Hypothalamus (tissue), 51 donors: ENCODE data around the gene KPNA4.

Experiments used
- DNase-seq, 51 donors: peaks; one replicate each; lab custom pipeline; 2025; lab: John Stamatoyannopoulos, UW

Gene KPNA4

DNA sequence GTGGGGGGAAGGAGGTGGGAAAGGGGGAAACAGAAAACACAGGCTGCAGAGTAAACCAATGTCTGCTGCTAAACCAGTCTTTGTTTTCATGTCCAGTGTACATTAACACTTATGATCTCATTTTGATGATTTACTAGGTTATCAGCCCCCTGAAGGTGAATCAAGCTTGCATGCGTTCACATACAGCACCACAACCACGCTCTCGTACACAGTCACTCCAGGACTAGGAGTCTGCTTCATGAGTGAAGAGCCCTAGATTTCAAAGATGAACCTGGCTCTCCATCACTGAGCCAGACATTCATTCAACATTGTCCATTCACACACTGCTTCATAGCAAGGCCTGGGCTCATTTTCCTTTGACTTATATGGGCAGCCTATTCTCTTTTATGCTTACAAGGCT, 64.0 kb downstream of the KPNA4 start:
- no peak for DNase-seq

DNA sequence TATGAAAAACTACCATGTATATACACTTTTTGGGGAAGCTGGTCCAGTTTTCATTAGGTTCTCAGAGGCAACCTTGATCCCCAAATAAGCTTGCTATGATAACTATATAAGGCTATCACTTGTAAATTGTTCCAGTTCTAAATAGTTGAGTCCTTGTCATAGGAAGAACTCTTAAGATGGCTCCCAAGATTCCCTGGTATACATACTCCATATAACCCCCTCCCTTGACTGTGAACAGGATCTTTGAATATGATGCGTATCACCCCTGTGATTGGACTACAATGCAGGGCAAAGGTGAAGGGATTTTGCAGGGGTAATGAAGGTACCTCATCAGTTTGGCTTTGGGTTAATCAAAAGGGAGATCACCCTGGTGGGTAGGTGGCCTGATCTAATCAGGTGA, 67.2 kb downstream of the KPNA4 start:
- no peak for DNase-seq

GRCh38 chr3:160490166-160490565, 75.2 kb downstream of the KPNA4 start:
- DNase-seq, result no peak

- peak in 1 of 51 donors; percentile 11 for DNase-seq
Observed at GRCh38 chr3:160486459-160486869, 78.9 kb downstream of the KPNA4 start.

- DNase-seq, result no peak
Observed at GRCh38 chr3:160482796-160483195, 82.6 kb downstream of the KPNA4 start.

DNA sequence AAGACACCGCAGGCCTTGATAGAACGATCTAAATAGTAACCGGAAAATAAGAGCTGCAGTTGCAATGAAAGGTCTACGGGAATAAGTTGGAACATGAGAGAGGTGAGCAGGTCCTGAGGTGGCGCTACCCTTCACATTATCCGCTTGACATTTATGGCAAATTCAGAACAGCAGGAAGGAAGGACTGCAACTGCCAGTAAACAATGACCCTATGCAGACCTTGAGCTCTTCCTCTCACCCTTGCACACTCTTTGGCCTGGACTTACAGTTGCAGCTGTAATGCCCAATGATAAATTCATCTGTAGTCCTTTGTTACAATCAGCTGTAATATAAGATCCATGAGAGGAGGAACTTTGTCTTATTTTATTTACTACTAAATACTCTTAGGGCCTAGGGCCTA, 83.5 kb downstream of the KPNA4 start:
- DNase-seq, result no peak

GRCh38 chr3:160480931-160481330, 84.4 kb downstream of the KPNA4 start:
- DNase-seq, result no peak

DNA sequence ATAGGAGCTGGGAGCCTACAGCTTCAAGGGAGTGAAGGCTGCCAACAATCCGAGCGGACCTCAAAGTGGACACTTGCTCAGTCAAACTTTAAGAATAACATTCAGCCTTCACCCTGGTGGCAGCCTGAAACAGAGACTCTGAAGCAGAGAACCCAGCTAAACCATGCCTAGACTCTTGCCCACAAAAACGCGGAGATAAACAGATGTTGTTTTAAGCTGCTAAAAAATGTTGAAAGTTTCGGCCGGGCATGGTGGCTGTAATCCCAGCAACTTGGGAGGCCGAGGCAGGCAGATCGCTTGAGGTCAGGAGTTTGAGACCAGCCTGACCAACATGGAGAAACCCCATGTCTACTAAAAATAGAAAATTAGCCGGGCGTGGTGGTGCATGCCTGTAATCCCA, 86.0 kb downstream of the KPNA4 start:
- DNase-seq, result no peak

DNA sequence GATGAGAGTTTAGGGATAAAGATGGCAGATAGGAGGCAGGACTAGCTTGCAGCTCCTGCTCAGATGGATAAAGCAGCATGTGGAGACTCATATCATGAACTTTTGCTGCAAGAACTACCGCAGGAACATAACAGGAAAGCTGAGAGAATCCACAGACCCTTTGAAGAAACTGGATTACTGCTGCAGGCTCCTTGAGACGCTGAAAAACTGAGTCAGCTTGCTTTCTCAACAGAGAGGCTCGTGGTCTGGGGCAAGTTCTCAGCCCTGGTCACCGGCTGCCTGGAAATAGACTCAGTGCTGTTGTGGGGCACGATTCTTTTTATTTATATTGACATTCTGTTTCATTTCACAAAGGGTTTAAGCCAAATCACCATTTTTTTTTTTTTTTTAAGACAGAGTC, 87.0 kb downstream of the KPNA4 start:
- no peak for DNase-seq

DNA sequence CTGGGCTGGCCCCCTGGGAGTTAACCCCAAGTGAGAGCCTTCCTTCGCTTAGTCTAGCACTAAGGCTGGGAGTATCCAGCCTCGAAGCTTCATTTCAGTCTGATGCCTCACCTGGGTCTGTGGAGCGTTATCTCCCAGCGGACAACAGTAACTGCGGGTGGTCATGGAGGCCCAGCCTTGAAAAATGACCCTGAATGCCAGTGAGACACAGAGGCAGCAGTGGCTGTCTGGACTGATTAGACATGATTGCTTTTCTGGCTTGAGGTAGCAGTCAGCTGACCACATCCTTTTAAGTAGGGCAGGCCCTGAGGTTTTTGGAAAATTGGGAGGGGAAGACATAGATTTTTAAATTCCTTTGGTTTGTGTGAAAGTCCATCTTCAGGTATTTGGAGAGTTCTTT, 87.6 kb downstream of the KPNA4 start:
- DNase-seq, result no peak

DNA sequence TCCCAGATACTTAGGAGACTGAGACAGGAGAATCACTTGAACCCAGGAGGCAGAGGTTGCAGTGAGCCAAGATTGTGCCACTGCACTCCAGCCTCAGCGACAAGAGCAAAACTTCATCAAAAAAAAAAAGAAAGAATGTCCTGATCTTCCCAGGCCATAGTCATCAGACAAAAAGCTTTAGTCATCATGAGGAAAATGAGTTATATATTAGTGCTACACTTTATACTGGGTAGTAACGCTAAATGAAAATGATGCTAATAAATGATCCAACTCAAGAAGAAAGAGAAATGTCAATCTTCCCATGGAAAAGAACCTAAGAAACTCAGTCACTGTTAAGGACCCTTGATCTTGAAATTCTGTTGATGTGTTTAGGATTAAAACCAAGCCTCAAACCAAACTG, 89.5 kb downstream of the KPNA4 start:
- no peak for DNase-seq

- DNase-seq, result no peak
Observed at GRCh38 chr3:160475153-160475552, 90.2 kb downstream of the KPNA4 start.

- DNase-seq, result no peak
Observed at GRCh38 chr3:160474416-160474838, 90.9 kb downstream of the KPNA4 start.

DNA sequence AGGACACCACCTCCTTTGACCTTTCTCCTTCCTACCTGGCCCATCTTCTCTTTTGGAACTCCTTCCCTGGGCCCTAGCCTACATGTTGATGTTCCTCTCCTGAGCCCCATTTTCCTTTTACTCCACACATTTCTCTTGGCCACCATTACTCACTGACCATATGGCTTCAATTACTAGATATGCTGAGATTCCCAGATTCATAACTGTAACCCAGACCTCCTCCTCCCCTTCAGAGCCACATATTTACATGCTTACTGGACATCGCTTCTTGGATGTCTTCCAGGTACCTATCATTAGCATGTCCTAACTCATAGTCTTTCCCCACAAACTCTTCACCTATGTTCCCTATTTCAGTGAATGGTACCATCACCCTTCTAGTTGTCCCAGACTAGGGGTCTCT, 91.4 kb downstream of the KPNA4 start:
- no peak for DNase-seq

DNA sequence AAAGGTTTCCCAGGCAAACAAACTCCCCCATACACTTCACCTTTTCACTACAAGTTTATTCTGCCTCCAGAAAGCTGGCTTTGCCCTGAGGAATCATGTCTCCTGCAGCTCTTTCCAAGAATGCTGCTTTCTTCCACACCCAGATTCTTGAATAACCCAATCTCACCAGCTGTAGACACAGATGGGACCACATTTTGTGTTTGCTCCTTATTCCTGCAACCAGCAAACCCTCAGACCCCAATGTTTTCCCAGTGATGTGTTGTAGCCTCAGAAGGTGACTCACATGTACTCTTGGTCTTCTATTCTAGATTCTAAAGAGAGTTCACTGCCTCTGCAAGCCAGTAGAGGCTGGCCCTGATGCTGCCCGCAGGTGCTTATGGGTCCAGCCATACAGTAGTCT, 92.2 kb downstream of the KPNA4 start:
- DNase-seq, result no peak

DNA sequence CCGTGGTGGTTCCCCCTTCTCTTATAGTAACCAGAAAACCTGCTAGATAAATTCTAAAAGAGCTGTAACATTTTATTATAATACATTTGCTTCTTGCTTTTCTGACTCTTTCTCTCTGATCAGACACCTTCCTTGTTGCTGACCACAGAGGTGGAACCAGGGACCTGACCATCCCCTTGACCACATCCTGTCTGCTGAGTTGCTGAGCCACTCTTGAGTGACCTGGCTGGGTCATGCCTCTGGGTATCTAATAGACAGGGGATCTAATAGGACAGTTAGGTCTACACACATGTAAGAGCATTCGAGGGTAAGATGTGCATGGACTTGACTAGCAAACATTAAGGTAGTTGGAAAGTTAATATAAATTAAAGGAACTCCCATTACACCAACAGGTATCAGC, 93.0 kb downstream of the KPNA4 start:
- DNase-seq, result no peak

GRCh38 chr3:160471892-160472291, 93.5 kb downstream of the KPNA4 start:
- DNase-seq, result no peak

- DNase-seq, result no peak
Observed at GRCh38 chr3:160470181-160470580, 95.2 kb downstream of the KPNA4 start.

DNA sequence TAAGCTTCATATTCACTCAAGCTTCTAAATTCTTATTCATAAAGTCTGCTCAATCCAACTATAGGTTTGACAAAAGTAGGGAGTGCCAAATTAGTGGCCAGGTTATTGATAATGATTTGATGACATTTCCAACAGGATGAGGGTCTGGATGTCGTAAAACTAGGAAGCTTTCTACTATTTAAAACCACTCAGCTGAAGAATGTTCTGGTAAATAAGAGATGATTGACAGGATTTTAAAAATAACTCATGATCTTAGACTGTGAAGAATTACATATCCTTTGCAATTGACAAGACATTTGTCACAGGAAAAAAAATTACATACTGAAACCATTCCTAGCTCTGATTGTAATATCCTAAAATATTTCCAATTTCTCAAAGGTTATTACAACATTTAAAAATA, 100.4 kb downstream of the KPNA4 start:
- DNase-seq, result no peak

DNA sequence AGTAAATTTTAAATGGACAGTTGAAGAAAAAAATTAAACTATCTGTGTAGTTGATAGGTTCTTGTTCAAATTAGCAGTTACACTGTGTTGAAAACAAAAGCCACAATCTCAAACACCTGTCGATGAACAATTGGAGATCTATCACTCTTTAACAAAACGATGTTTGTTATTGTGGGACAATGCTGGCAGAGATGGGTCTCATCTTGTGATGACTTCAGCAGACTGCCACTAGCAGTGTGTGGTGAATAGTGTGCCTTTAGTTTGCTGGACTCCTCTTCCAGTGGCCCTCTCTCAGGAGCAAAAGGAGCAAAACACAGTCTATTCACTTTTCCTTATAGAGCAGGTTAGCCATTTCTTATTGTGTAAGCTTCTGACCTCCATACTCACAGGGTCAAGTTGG, 101.0 kb downstream of the KPNA4 start:
- DNase-seq, result peak in 28 of 51 donors; percentile 7 to 88 (median 44)

- no peak for DNase-seq
Observed at GRCh38 chr3:160460033-160460432, 105.3 kb downstream of the KPNA4 start.

DNA sequence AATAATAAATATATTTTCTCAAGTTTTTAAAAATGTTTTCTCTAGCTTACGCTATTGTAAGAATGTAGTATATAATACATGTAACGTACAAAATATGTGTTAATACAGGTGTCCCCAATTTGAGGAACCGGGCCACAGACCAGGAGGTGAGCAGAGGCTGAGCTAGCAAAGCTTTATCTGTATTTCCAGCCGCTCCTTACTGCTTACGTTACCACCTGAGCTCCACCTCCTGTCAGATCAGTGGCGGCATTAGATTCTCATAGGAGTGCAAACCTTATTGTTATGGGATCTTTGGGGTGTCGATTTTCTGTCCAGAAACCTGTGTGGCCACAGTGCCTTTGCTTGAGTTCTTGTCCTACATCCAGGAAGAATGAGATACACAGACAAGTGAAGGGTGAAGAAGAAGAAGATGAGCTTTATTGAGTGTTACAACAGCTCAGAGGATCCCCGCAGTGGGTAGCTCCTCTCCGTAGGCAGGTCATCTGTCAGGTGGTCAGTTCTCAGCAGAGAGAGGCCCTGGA, 105.9 kb downstream of the KPNA4 start:
- DNase-seq, result no peak

DNA sequence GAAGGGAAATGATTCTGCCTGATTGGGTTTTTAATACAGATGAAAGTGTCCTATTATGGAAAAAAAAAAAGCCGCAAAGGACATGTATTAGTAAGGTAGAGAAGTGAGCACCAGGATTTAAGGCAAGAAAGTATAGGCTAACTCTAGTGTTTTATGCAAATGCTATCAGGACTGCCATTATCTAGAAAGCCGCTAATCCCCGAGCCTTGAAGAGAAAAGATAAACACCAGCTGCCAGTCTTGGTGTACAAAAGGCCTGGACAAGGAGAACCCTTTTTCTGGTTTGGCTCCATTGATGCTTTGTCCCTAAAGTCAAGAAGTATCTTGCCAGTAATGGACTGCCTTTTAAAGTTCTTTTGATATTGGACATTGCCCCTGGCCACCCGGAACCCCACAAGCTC, 107.2 kb downstream of the KPNA4 start:
- DNase-seq, result peak in 1 of 51 donors; percentile 16

GRCh38 chr3:160455846-160456245, 109.5 kb downstream of the KPNA4 start:
- DNase-seq, result no peak
